Melanocyte of skin (primary cell): ENCODE data around the gene GPR139. TPM values are rescaled to one million over a fixed set of nuclear protein-coding genes. Genes with fewer than 3 reads are reported as not detected.

Experiments
- total RNA-seq, 2 donors: library from RNA; depleted of rRNA; stranded (reverse); fragments of >200 nt; gene quantifications; 2 replicates each; pipeline ENCODE4 v1.2.3, GENCODE V29; 2012

GPR139 gene
- not detected for total RNA-seq

DNA sequence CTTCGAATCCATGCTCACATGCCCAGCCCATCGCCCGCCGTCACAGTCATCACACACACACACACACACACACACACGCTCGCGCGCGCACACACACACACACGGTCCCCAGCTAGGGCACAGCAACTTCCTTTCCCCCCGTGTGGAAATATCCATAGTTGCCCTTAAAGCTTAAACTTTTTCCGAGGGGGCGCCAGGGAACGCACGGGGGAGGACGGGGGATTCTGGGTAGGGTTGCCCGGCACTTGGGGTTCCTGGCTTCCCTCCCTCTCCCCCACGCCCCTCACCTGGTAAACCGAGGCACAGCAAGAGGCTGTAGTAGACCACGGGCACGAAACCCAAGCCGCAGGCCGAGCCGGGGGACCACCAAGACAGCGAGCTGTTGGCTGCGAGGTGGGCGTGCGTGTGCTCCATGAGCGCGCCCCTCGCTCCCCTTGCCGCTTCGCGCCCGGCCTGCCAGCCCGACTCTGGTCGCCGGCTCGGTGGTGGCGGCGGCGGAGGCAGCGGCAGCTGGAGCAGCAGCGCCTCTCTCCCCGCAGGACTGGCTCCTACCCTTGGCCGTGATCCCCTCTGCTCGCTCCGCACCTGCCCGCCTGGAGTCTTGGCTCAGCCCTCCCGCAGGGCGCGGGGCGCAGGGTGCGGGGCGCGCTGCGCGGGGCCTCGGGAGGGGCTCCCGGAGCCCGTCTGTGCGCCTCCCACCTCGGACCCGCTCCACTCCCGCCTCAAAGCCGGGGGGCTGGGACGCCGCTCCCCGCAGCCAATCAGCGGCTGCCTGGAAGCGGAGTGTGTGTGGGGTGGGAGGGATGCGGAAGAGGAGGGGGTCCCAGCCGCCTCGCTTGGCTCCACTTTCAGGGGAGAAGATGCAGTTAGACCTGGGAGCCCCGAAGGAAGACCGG lies at the start of gene GPR139:
Gene GPR139, minus strand, starts transcription at position 688 of the 896 bp plus-strand sequence. Its CDS starts 274 bp downstream, at position 414.

Other genes starting within 250 kb of the GPR139 start
- gene GPRC5B, start 189.0 kb downstream of the GPR139 start, total RNA-seq = 10 to 100 TPM in 1 of 2 donors, 1 to 10 TPM in 1; 1.3 to 10.3 TPM